Measurements from ENCODE around the gene OGFR.

DNA sequence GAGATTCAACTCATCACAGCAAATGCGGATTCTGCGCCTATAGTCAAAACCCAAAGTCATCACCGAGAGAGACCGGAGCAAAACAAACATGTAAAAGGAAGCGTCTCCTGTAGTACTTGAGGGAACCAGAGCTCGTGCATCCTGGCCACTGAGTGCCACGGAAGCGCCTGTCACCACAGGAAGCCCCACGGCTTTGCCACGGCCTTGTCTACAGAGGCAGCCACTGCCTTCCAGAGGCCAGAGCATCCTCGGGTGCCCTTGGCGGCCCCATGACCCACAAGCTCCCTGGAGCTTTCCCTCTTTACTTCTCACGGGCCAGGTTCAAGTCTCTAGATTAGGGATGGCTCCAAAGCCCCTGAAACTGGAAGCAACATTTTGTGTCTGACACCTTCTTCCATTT lies 49.5 kb downstream of the OGFR start:
- TF ChIP-seq, protein P1, sequence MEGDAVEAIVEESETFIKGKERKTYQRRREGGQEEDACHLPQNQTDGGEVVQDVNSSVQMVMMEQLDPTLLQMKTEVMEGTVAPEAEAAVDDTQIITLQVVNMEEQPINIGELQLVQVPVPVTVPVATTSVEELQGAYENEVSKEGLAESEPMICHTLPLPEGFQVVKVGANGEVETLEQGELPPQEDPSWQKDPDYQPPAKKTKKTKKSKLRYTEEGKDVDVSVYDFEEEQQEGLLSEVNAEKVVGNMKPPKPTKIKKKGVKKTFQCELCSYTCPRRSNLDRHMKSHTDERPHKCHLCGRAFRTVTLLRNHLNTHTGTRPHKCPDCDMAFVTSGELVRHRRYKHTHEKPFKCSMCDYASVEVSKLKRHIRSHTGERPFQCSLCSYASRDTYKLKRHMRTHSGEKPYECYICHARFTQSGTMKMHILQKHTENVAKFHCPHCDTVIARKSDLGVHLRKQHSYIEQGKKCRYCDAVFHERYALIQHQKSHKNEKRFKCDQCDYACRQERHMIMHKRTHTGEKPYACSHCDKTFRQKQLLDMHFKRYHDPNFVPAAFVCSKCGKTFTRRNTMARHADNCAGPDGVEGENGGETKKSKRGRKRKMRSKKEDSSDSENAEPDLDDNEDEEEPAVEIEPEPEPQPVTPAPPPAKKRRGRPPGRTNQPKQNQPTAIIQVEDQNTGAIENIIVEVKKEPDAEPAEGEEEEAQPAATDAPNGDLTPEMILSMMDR (conservative IDR thresholded peaks at IDR 0.05), result no peak
- no peak for TF ChIP-seq EZH2 (IDR thresholded peaks at IDR 0.05; ENCODE audit: low read depth)
